ENCODE data around the gene TIMM44. TPM values are rescaled to one million over a fixed set of nuclear protein-coding genes. Genes with fewer than 3 reads are reported as not detected.
"Not testable (repeated sequence)": the region's sequence is repeated elsewhere in the genome, so short reads cannot be mapped to it uniquely, and the experiment has no call there.

The TIMM44 gene
- polyA plus RNA-seq, 1 donor, result 54.9 TPM

DNA sequence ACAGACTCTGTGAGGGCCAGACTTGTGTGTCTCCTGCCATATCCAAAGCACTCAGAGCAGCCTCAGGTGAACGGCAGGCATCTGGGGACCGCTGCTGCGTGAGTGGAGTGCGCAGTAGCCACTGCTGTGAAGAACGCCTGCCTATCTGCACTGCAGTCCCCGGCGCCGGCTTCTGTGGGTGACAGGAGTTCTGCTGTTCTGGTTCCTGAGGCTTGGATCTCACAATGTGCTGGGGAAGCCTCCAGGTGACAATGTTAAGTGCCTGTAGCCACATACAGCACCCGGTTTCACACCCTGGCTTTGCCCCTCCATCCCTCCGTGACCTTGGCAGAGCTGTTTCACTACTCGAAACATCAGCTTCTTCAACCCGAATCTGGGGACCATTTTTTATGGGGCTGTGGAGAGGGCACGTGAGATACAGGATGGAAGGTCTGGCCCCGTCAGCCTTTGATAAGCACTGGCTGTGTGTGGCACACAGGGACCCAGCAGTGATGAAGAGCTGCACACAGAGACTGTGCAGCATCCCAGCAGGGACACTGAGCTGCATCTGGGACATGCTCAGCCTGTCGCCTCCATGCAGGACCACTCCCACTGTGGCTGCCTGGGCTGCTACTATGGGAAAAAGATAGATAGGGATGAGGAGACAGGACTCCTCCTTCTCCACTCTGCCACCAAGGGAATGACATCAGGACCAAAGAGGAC is 33.7 kb upstream of the TIMM44 start:
- DNase-seq, result no peak

DNA sequence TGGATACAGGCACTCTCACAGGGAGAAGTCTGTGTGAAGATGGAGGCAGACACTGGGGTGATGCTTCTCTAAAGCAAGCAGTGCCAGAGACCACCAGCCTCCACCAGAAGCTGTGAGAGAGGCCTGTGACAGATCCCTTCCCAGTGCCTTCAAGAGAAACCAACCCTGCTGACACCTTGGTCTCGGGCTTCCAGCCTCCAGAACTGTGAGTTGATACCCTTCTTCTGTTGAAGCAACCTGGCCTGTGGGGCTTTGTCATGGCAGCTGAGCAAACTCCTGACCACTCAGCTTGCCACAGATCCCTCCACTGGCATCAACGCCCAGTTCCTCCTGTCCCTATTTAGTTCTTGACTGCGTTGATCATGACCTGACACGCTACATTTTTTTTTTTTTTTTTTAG is 33.0 kb upstream of the TIMM44 start:
- DNase-seq, result no peak

DNA sequence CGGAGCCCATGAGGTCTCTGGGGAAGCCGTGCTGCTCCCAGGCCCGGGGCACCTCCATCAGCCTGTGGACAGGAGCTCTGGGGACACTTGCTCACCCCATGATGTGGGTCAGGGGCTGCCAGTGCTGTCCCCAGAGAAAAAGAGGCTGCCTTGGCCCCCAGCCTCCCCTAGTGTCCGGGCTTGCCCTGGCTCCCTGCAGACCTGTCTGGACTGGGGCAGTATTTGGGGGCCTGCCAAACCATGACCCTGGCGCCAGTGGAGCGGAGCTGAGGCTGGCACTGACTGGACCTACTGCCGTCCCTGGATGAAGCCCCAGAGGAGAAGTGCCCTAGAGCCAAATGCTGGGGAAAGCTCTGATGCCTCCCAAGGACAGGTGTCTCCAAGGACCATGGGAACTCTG is 31.6 kb upstream of the TIMM44 start:
- DNase-seq, result no peak

DNA sequence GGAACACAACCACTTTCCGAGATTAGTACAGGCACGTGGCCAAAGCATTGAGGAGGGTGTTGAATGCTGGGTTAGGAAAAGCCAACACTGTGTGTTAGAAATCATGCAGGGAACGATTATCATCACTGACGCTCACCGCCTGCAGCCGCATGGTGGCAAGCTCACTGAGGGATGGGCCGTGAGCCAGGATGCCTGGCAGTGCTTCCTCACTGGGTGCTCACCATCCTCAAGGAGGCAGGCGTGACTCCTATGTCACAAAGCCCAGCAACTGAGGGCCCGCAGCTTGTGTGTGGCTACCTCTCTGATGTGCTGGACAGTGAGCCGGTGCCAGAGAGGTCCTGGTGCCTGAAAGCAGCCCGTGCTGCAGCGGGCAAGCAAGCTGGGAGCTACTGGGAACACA is 30.4 kb upstream of the TIMM44 start:
- DNase-seq, result no peak

DNA sequence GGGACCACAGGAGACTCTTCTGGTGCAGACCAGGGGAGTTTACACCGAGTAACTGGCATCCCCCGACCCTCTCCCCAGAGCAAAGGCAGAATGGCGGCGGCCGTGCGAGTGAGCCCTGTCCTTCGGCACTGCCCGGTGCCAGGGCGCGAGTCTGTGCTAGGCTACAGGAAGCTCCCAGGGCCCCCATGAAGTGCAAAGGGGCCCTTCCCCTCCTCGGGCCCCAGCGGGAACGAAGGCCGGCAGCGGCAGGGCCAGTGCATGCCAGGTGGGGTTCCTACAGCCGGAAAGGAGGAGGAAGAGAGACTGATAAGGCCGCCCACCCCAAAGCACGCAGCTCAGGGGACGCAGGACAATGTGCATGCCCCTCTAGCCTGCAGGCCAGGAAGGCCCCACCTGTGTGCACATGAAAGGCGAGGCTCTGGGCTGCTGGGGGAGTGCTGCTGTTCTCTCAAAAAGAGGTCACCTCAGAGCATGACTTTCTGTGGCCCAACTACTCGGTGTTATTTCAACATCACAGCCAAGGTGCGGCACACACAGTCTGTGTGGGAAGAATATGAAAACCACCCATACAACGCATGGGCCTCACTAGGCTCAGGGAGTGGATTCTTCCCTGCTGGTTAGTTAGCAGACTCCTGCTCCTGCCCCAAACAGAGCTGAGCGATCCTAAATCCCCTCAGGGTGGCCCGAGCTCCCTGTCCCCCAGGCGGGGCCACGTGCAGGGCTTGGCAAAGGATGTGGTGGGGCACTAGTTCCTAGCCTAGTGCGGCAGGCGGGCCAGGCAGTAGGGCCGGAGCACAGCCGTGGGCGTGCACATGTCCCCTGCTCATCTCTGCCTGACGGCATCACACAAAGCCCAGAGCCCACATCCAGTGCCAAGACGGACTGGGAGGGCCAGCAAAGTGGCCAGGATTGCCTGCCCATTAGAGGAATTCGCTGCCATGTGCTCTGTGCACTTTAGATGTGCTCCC is 28.4 kb upstream of the TIMM44 start:
- no peak for DNase-seq

DNA sequence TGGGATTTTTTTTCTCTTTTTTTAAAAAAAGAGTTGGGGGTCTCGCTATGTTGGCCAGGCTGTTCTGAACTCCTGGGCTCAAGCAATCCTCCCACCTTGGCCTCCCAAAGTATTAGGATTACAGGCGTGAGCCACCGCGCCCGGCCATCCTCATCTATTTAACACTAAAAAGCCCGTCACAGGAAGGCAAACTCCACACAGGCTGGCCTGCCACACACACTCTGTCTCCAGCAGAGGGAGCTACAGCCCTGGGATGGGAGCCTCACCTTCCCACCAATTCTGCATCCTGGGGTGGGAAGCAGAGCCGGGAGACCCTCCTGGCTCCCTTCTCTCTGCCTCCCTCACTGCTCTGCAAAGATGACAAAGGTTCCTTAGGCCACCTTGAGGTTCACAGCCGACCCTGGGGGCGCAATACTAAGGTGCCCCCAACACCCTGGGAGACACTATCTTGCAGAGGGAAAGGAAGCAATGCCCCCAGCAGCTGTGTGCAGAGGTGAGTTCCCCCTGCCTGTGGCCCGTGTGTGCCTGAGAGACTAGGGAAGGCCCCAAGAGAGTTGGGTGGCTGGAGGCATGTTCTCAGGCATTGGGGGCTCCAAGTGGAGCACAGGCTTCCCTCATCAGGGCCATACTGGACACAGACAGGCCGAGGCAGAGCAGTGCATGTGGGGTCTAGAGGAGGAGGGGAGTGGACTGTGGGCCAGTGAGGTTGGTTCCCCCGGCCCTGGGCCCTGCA is 27.4 kb upstream of the TIMM44 start:
- no peak for DNase-seq

DNA sequence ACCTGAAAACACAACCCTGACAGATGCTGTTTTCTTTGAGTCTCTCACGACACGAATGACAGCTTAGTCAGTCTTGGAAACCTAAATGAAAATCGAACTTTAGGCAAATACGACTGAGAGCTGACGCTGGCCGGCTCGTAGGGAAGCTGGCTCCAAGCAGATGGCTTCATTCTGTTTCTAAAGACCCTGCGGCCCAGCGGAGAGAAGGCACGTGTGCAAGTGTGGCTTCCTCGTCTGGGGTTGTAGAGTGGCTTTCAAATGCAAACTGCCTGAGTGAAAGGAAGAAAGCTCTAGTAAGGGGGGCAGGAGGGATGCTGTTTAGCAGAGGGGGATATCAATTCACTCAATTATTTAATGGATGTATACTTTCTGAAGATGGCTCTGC is 26.1 kb upstream of the TIMM44 start:
- DNase-seq, result no peak

DNA sequence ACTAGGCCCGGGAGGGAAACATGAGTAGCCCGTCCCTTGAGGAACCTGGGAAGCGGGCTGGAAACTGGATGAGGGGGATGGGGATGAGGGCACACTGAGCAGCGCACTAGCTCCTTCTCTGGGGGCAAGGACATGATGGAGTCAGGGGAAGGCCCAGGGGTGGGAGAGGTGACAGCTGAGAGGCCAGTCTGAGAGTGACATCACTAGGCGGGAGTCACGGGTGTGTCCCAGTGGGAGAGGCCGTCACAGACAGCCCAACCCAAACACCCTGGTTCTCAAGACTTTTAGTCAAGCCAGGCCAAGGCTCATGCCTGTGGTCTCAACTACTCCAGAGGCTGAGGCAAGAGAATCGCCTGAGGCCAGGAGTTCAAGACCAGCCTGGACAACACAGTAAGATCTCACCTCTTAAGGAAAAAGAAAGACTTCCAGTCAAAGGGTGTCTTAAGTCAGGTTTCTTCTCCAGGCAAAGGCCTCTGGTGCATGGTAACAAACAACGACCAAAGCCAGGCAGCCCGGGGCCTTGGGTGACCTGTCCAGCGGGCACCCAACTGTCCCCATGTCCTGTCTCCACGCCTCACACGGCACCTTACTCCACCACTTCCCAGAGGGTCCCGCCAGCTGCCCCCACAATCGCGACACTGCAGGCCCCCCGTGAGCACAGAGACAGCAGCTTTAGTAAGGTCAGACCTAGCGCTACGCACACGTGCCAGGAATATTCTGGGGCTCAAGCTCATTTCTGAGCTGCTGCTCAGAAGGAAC is 25.5 kb upstream of the TIMM44 start:
- no peak for DNase-seq

DNA sequence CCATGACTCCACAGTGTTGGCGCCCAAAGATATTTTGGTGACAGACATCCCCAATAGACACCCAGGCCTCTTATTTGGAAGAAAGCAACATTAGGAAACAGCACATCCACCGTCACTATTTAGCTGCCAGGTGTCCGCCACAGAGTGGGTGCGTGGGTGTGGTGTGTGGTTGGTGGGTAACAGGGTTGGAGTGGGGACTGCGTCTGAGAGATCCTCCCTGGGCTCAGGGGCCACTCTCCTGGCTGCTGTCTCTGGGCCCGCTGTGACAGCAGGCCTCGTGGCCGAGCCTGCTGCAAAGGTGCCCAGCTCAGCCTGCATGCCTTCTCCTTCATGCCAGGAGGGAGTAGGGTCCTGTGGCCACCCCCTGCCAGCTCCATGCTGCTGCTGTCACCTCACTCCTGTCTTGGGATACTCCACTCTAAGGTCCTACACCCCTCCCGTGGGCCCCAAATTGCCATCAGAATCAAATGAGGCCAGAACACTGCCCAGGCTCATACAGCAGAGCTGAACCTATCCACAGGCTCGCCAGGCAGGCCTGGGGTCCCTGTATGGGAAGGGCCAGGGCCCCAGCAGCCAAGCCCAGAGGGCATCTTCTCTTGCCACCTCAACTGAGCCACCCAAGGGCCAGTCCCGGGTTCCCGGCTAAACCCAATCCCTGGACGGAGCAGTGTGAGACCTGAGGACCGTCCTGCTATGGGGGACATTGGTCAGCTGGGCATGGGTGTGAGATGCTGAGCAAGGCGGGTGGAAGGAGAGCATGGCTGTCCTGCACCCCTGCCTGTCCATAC is 24.7 kb upstream of the TIMM44 start:
- no peak for DNase-seq

DNA sequence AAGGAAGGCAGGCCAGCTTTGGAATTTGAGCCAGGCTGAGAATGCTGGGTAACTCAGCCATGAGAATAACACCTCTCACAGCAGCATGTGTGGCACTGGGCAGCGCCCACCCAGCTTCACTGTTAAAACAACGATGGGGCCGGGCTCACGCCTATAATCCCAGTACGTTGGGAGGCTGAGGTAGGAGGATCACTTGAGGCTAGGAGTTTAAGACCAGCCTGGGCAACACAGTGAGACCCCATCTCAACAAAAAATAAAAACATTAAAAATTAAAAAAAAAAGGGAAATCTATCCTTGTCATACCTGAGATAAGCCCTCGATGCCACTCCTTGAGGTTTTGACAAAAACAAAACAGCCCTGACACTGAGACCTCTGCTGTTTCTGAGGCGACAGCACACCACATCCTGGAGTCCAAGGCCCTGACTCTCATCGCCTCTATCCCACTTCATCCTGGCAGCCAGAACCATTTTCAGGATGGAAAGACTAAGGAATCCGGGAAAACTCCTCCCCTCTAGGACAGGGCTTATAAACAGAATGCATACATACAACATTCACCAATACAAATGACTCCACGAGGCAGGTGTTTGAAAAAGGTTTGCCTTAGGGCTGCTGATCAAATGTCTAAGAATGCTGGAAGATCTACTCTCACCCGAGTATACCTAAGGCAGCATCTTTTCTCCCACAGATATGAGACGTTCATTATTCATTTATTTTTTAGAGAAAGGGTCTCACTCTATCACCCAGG is 22.6 kb upstream of the TIMM44 start:
- no peak for DNase-seq

DNA sequence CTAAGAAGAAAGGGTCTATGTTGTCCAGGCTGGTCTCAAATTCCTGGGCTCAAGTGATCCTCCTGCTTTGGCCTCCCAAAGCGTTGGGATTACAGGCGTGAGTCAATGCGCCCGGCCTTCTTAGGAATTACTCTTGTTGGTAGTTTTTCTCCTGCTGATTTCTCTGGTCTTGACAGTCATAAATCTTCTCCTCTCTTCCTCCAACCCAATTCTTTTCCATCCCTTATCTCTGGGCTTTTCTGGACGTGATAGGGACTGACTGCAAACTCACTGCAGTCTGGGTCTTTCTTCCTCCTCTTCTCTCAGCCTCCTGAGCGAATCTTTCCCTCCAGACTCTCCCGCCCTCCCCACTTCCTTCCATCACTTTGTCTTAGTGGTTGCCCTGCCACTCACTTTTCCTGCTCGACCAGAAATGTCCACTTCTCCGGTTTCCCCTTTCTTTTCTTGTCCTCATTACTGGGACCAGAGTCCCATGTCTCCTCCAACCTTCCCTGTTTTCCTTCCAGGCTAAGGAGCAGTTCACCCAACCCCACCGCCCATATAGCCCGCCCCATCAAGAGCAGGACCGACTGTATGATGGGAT is 21.9 kb upstream of the TIMM44 start:
- no peak for DNase-seq

DNA sequence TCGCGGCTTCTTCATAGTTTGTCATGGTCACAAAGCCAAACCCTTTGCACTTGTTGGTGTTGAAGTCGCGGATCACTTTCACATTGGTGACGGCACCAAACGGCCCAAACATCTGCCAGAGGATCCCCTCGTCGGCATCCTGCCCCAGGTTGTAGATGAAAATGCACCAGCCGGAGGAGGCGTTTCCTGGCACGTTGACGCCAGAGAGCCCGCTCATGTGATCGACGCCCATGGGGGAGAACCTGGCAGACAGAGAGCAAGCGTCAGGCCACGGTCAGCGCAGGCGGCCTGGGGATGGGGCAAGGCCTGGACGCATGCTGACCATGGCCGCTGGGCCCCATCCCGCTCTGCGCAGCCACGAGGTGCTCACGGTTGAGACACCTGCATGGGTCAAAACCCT is 20.1 kb upstream of the TIMM44 start:
- no peak for DNase-seq

DNA sequence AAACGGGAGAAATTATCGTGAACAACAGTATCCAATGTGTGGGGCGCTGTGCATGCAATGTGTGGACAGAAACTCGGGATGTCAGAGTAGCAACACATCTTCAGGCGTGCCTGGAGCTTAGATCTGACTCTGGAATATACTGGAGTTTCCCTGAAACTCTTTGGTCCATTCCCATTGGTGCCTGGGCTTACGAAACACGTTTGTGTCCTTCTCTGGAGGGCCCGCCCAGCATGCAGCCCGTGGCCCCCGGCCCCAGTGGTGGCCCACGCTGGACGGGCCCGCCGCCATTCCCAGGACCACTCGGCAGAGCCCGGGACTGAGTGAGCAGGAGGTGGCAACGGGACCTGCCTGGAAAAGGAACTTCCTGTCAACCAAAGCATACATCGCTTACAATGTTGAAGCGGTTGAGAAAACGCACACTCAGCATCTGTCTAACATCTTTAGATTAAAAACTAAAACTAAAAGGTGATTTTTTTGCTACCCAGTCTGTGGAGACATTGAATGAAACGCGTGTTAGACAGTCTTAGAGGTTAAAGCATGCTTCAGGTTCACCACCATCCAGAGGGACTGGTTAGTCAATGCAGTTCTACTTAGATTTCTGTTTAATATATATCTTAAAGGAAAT is 19.3 kb upstream of the TIMM44 start:
- no peak for DNase-seq

DNA sequence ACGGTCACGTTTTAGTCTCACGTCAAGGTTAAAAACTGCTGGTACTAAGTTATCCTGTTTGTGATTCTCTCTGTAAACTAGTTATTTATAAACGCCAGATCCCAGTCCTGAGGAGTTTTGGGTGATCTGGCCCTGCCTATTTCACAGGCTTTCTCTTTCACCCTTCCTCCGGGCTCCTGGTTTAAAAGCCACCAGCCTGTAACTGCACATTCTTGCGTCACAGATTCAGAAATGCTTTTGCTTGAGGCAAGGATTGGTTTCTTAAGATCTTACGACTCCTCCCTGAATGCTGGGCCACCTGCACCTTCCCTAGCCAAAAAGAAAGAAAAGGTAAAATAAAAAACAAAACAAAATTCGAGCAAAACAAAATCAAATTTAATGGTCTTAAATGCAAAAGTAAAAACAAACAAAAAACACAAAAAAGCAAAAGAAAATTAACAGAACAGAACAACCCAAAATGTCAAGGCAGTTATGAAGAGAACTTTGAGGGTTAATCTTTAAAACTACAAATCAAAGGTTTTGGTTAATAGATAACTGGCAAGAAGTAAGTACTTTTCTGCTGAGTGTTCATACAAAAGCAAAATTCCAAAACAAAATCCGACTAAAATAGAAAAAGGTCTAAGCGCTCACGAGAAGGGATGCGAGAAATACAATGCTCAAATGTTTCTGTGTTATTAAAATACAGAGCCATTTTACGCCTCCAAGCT is 18.6 kb upstream of the TIMM44 start:
- DNase-seq, result no peak

DNA sequence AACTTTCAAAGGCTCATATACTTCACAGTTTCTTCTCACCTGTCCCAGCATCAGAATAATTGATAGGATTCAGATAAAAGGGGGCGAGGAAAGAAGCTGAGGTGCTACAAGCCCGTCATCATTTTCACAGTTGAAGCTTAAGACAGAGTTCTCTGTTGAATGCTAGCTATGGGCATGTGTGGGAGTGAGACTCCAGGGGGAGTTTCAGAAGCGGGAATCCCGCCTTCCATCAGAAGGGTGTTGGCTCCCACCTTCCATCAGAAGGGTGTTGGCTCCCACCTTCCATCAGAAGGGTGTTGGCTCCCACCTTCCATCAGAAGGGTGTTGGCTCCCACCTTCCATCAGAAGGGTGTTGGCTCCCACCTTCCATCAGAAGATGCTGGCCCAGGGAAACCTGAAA is 17.6 kb upstream of the TIMM44 start:
- not testable (repeated sequence) for DNase-seq

DNA sequence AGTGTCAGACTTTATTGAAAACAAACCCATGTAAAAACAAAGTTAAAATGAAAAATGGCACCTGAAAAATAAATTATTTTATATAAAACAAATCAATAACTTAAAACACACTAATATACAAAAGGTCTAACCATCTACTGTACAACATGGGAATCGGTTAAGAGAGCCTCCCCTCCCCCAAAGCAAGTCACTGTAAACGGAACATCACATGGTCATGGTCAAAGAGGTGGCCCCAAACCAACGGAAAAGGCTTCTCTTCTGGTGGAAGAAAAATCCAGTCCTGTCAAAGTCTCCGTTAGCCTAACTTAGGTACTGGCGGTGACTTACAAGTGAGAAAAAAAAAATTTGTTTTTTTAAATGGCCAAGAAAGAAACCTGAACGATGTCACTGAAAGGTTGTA is 15.7 kb upstream of the TIMM44 start:
- no peak for DNase-seq

DNA sequence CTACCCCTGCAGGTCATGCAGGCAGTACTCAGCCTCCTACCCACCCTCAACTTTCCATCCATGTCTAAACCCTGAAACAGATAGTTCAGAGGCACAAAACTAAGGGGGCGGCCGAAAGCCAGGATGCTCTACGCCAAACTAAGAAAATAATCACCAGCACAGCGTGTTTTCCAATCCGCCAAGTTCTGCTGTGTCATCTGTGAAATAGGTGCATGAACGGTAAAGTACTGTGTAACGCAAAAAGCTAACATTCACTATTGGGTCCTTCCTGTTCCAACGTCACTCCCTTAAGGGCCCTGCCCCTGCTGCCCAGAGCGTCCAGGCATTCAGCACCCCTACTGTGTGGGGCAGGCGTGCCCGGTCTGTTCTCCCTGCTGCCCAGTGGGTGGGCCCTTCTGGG is 12.2 kb upstream of the TIMM44 start:
- DNase-seq, result no peak

DNA sequence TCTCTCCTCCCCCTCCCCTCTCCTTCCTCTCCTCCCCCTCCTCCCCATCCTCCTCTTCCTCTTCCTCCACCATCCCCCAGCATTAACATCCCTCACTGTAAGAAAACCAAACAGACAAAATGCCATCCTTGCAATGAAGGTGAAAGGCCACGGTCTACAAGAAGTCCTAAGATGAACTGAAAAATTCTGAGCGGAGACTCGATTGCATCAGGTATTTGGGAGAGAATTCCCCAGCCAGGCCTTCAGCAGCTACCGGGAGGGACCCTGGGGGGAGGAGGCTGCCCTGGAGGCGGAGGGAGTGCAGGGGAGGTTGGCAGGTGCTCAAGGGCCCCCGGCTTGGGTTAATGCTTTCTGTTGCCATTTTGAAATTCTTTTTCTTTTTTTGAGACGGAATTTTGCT is 10.1 kb upstream of the TIMM44 start:
- DNase-seq, result no peak

DNA sequence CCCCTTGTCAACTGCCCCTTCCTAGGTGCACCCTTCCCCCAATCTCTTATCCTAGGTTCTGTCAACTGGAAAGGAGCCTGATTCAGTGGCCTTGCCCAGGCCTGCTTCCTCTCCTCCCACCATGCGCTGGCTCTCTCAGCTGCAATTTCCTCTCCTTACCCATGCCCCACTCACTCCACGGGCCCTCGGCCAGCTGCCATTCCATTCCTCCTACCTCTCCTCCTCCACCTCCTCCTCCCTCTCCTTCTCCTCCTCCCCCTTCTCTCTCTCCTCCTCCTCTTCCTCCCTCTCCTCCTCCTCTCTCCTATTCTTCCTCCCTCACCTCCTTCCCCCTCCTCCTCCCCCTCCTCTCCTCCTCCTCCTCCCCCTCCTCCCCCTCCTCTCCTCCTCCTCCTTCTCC is 9.6 kb upstream of the TIMM44 start:
- no peak for DNase-seq

All from hindlimb muscle (tissue), 1 donor.